ENCODE data around the gene SLX9. TPM values are rescaled to one million over a fixed set of nuclear protein-coding genes. Genes with fewer than 3 reads are reported as not detected.
"Not testable (repeated sequence)": the region's sequence is repeated elsewhere in the genome, so short reads cannot be mapped to it uniquely, and the experiment has no call there.

Gene SLX9
- polyA plus RNA-seq, 6 donors from 2014 or later = 7.8 to 14.2 (median 12.3) TPM

GRCh38 chr21:44905016-44905727 lies 34.7 kb upstream of the SLX9 start:
- Mint-ChIP-seq H3K27me3 (no peaks in the 10 kb centered on the region), H3K4me3 (peak overlapping the region in 1 of 8 donors; percentile 40), H3K36me3 (peaks cover 25 to 36% of the 10 kb centered on the region in 2 donors), H3K4me1 (peaks cover 45 to 51% (median 46%) of the 10 kb centered on the region in 3 donors), H3K27ac (peak overlapping the region in 4 of 6 donors; percentile 10 to 24 (median 18)), H3K9me3 (peaks cover 0 to 1% (median 0%) of the 10 kb centered on the region in 7 donors)
- no peak for ATAC-seq (ENCODE audit: low read depth in 2 of 2)
- DNase-seq = no peak

GRCh38 chr21:44905728-44906090 lies 34.1 kb upstream of the SLX9 start:
- DNase-seq (no peak), ATAC-seq (ENCODE audit: low read depth in 2 of 2) (no peak)
- Mint-ChIP-seq H3K4me3 (no peak overlapping the region), H3K9me3 (peaks cover 0 to 1% (median 0%) of the 10 kb centered on the region in 7 donors), H3K27me3 (no peaks in the 10 kb centered on the region), H3K36me3 (peaks cover 25 to 36% of the 10 kb centered on the region in 2 donors), H3K27ac (peak overlapping the region in 3 of 6 donors; percentile 47 to 56 (median 54)), H3K4me1 (peaks cover 42 to 57% (median 48%) of the 10 kb centered on the region in 3 donors)

GRCh38 chr21:44907225-44907965 lies 32.4 kb upstream of the SLX9 start:
- ATAC-seq (ENCODE audit: low read depth in 2 of 2) = peak; percentile 51 to 53
- peak overlapping the region in 7 of 8 donors; percentile 45 to 78 (median 60) for H3K4me3 Mint-ChIP-seq

GRCh38 chr21:44907966-44908895 lies 31.6 kb upstream of the SLX9 start:
- peaks cover 53 to 71% (median 66%) of the 10 kb centered on the region in 3 donors for H3K4me1 Mint-ChIP-seq
- peaks cover 8 to 17% of the 10 kb centered on the region in 2 donors for H3K36me3 Mint-ChIP-seq
- ATAC-seq (ENCODE audit: low read depth in 2 of 2) = peak; percentile 32 to 41
- H3K27ac Mint-ChIP-seq = peak overlapping the region; percentile 57 to 91 (median 78)
- peaks cover 0 to 1% (median 0%) of the 10 kb centered on the region in 7 donors for H3K9me3 Mint-ChIP-seq
- H3K4me3 Mint-ChIP-seq = peak overlapping the region in 7 of 8 donors; percentile 45 to 78 (median 60)
- peak; percentile 31 for DNase-seq
- no peaks in the 10 kb centered on the region for H3K27me3 Mint-ChIP-seq

More at GRCh38 chr21:44907225-44907965, 32.4 kb upstream of the SLX9 start:
- Mint-ChIP-seq H3K4me1 (peaks cover 57 to 74% (median 64%) of the 10 kb centered on the region in 3 donors), H3K36me3 (peaks cover 15 to 25% of the 10 kb centered on the region in 2 donors), H3K27ac (peak overlapping the region; percentile 57 to 91 (median 78)), H3K9me3 (peaks cover 0 to 1% (median 0%) of the 10 kb centered on the region in 7 donors), H3K27me3 (no peaks in the 10 kb centered on the region)
- peak; percentile 25 for DNase-seq

GRCh38 chr21:44908908-44909307 lies 30.9 kb upstream of the SLX9 start:
- Mint-ChIP-seq H3K27ac (no peak overlapping the region), H3K4me1 (peaks cover 55 to 78% (median 69%) of the 10 kb centered on the region in 3 donors), H3K9me3 (peaks cover 0 to 1% (median 0%) of the 10 kb centered on the region in 7 donors), H3K4me3 (peak overlapping the region in 4 of 8 donors; percentile 6 to 74 (median 26)), H3K27me3 (no peaks in the 10 kb centered on the region), H3K36me3 (peaks cover 8 to 17% of the 10 kb centered on the region in 2 donors)
- ATAC-seq (ENCODE audit: low read depth in 2 of 2) = no peak
- DNase-seq = no peak

- Mint-ChIP-seq H3K4me3 (peak overlapping the region in 4 of 8 donors; percentile 47 to 78 (median 70)), H3K9me3 (no peaks in the 10 kb centered on the region), H3K36me3 (peaks cover 5 to 9% of the 10 kb centered on the region in 2 donors), H3K27me3 (no peaks in the 10 kb centered on the region), H3K4me1 (peaks cover 57 to 79% (median 72%) of the 10 kb centered on the region in 3 donors), H3K27ac (peak overlapping the region in 4 of 6 donors; percentile 56 to 86 (median 77))
- DNase-seq = no peak
- no peak for ATAC-seq (ENCODE audit: low read depth in 2 of 2)
Observed at GRCh38 chr21:44909719-44910118, 30.1 kb upstream of the SLX9 start.

GRCh38 chr21:44910229-44911067 lies 29.4 kb upstream of the SLX9 start:
- H3K27me3 Mint-ChIP-seq = no peaks in the 10 kb centered on the region
- ATAC-seq (ENCODE audit: low read depth in 2 of 2) (no peak), DNase-seq (no peak)
- H3K4me3 Mint-ChIP-seq = peak overlapping the region in 4 of 8 donors; percentile 6 to 79 (median 56)
- H3K27ac Mint-ChIP-seq = peak overlapping the region; percentile 44 to 96 (median 77)
- H3K4me1 Mint-ChIP-seq = peaks cover 57 to 86% (median 73%) of the 10 kb centered on the region in 3 donors
- peaks cover 5 to 8% of the 10 kb centered on the region in 2 donors for H3K36me3 Mint-ChIP-seq
- H3K9me3 Mint-ChIP-seq = no peaks in the 10 kb centered on the region

- ATAC-seq (ENCODE audit: low read depth in 2 of 2) (no peak), DNase-seq (no peak)
- peaks cover 59 to 88% (median 78%) of the 10 kb centered on the region in 3 donors for H3K4me1 Mint-ChIP-seq
- H3K27me3 Mint-ChIP-seq = no peaks in the 10 kb centered on the region
- no peaks in the 10 kb centered on the region for H3K9me3 Mint-ChIP-seq
- H3K4me3 Mint-ChIP-seq = peak overlapping the region; percentile 65 to 89 (median 79)
- H3K27ac Mint-ChIP-seq = peak overlapping the region in 5 of 6 donors; percentile 57 to 96 (median 94)
- H3K36me3 Mint-ChIP-seq = peaks cover 5 to 8% of the 10 kb centered on the region in 2 donors
Observed at GRCh38 chr21:44911068-44911383, 28.8 kb upstream of the SLX9 start.

- Mint-ChIP-seq H3K36me3 (peaks cover 5 to 8% of the 10 kb centered on the region in 2 donors), H3K27ac (peak overlapping the region; percentile 82 to 96 (median 94))
- peak; percentile 41 for DNase-seq
Observed at GRCh38 chr21:44911384-44912157, 28.3 kb upstream of the SLX9 start.

GRCh38 chr21:44912158-44912473 lies 27.7 kb upstream of the SLX9 start:
- Mint-ChIP-seq H3K4me1 (peaks cover 57 to 89% (median 84%) of the 10 kb centered on the region in 3 donors), H3K4me3 (peak overlapping the region; percentile 65 to 89 (median 82)), H3K36me3 (peaks cover 5 to 8% of the 10 kb centered on the region in 2 donors)

More at GRCh38 chr21:44911384-44912157, 28.3 kb upstream of the SLX9 start:
- H3K27me3 Mint-ChIP-seq = no peaks in the 10 kb centered on the region
- peak overlapping the region; percentile 65 to 89 (median 79) for H3K4me3 Mint-ChIP-seq
- no peaks in the 10 kb centered on the region for H3K9me3 Mint-ChIP-seq
- ATAC-seq (ENCODE audit: low read depth in 2 of 2) = peak; percentile 49 to 64
- H3K4me1 Mint-ChIP-seq = peaks cover 58 to 88% (median 79%) of the 10 kb centered on the region in 3 donors

GRCh38 chr21:44912506-44913412 lies 27.1 kb upstream of the SLX9 start:
- Mint-ChIP-seq H3K4me1 (peaks cover 57 to 92% (median 86%) of the 10 kb centered on the region in 3 donors), H3K4me3 (peak overlapping the region; percentile 67 to 87 (median 83)), H3K27ac (peak overlapping the region in 5 of 6 donors; percentile 39 to 95 (median 92))
- not testable (repeated sequence) for ATAC-seq (ENCODE audit: low read depth in 2 of 2); H3K36me3 Mint-ChIP-seq; H3K9me3 Mint-ChIP-seq; H3K27me3 Mint-ChIP-seq; DNase-seq

More at GRCh38 chr21:44912158-44912473, 27.7 kb upstream of the SLX9 start:
- ATAC-seq (ENCODE audit: low read depth in 2 of 2) (no peak), DNase-seq (no peak)
- peak overlapping the region in 5 of 6 donors; percentile 39 to 95 (median 83) for H3K27ac Mint-ChIP-seq
- H3K27me3 Mint-ChIP-seq = no peaks in the 10 kb centered on the region
- no peaks in the 10 kb centered on the region for H3K9me3 Mint-ChIP-seq
